Non-pigmented ciliary epithelial cell (primary cell): ENCODE data around the gene ERMN.

ENCODE experiments used
- DNase-seq: peaks from one replicate; pipeline ENCODE4 v3.0.0-alpha.2; 2010; ENCODE audit warnings: low read depth

Gene ERMN

DNA sequence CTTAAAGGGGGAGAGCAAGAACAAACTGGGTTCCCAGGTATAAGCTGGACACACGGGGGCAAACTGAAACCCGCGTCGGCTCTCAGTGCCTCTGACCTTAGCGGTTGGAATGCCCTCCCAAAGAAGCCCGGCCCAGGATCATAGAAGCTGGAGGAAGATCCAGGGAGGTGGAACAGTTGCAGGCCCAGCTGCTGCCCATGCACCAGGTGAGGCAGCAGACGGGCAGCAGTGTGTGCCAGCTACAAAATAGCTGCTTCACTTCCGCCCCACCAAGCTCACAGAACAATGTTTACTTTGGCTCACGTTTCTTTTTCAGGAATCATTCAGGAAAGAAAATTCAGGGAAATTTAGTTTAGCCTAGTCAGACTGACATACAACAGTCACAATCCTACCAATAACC, 3.9 kb upstream of the ERMN start:
- DNase-seq, result no peak

GRCh38 chr2:157327621-157328500, 2.2 kb upstream of the ERMN start:
- DNase-seq, result no peak

DNA sequence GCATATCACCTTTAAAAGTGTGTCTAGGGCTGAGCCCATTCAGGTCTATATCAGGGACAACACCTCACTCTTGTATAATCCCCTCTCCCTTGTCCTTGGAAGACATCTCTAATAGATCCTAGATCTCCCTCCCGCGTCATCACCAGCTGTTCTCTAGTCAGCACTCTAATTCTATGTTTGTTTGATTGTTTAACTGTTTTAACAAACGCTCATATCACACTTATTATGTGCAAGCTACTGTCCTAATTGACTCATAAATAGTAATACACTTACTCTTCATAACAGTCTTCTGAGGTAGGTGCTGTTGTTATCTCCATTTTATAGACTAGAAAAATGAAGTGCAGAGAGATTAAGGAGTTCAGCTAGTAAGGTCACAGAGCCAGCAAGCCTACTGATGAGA, 1.6 kb upstream of the ERMN start:
- no peak for DNase-seq

DNA sequence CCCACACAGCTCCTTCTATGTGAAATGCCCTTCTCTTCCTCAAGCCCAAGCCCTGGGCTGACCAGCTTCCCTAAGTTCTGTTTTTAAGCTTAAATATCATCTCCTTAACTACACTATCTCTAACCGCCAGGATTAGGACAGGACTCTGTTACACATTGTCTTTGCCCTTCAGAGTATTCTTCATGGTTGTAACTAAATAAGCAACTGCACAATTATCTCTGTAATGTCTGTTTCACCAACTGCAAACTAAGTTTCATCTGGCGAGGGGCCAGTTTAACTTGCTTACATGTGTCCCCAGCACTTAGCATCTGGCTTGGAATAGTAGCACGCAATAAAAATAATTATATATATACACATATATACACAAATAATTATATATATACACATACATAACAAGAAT, 1.1 kb upstream of the ERMN start:
- DNase-seq, result no peak

DNA sequence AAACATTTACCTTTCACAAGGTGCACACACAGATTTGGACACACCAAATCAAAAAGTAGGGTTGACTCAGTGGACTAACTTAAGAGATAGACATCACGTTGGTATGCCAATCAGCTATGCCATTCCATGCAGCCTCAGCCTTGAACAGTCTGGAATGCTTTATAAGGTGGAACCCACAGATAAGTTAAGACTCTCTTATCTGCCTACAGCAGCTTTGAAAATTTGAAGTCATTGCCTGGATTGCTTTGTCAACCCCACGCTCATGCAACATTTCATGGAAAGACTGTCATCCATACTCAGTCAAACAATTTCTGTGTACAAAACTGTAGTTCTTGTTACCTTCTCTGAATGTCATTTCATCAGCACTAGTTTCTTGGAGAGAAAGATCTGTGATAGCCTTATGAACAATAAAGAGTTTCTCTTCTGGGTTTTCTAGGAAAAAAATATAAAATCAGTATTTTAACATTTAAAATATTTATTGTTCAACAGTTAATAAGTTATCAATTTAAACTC, 1.2 kb downstream of the ERMN start:
- no peak for DNase-seq

DNA sequence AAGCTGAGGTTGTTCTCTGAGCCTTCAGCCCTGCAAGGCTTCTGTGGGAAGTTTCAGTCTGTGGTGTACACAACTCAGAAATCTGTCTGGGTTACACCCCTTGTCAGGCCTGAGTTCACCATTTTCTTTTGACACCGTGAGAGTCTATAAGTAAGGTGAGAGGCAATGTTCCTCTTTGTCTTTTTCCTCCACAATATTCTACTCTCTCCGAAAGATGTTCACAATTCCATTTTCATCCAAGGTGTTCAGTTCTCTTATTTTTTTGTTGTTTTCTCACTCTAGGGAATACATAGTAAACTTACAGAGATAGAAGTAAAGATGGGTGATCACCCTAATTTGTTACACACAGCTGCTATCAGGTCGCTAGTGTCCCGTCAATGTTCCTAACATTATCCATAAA, 3.2 kb downstream of the ERMN start:
- DNase-seq, result no peak

DNA sequence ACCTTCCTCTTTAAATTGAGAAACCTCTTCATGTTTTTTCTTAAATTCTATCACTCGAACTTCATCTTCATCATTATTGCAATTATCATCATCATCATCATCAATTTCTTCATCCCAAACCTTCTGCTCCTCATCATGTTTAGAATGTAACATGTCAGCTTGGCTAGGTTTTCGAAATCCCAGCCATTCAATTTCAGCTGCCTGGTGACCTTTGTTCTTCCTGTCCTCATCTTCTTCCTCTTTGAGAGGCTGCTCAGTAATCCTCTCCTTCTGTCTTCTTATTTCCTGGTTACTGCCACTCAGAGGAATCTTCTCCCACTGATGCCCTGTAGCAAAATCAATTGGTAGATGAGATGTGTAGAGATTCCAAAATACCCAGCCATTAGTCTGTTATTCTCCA, 4.2 kb downstream of the ERMN start:
- no peak for DNase-seq

- DNase-seq, result no peak
Observed at GRCh38 chr2:157320409-157320808, 5.2 kb downstream of the ERMN start.

- DNase-seq, result no peak
Observed at GRCh38 chr2:157319795-157320194, 5.8 kb downstream of the ERMN start.

DNA sequence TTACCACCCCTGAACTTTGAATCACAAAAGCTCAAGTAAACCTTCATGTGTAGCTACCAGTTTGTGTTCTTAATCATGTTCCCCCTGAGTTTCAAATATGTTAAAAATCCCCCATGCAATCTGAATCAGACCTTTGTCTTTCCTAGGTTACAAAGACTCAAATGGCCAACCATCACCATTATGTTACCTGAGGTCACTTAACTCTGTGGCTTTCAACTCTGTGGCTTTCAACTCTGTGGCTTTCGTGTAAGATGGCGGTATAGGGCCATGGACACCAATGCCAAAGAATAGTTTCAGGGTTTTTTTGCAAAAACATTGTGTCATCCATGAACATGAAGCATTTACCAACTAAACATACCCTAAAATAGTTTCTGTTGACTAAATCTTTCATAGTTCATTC, 6.7 kb downstream of the ERMN start:
- no peak for DNase-seq

- no peak for DNase-seq
Observed at GRCh38 chr2:157315901-157316300, 9.7 kb downstream of the ERMN start.

DNA sequence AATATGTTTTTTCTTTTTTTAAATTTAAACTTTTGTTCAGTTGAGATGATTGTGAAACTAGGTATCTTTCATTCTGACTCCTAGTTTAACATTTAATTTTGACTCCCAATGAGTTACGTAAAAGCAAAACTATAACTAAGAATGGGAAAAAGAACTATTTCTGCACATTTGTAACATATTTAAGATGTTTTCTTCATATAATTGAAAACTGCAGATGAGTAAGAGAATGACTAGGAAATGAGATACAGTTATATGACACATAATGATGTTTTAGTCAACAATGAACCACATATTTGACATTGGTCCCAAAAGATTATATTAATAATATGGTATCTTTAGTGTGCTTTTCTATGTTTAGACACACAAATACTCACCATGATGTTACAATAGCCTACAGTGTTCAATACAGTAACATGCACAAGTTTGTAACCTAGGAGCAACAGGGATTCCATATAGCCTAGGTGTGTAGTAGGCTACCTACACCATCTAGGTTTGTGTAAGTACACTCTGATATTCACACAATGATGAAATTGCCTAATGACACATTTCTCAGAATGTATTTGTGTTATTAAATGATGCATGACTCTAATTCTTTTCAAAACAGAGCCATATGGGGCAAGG, 12.6 kb downstream of the ERMN start:
- no peak for DNase-seq

DNA sequence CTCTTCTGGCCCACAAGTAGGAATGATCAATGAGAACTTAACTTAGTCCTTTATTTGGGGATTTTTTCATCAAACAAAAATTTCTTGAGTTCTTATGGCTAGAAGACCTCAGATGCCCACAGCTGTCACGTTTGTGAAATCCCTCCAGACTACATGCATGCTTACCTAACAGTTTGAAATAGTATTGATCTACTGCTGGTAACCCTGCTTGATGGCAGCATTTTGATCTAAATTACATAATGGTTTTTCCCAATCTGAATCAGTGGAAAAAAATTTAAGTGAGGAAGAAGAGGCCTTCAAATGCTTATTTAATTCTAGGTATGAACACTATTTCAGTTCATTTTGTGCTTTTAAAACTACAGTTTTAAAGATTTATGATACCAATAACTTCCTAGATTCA, 13.9 kb downstream of the ERMN start:
- DNase-seq, result no peak

GRCh38 chr2:157309878-157310277, 15.7 kb downstream of the ERMN start:
- no peak for DNase-seq

GRCh38 chr2:157307021-157307420, 18.6 kb downstream of the ERMN start:
- no peak for DNase-seq

GRCh38 chr2:157305723-157306110, 19.9 kb downstream of the ERMN start:
- DNase-seq, result no peak

- no peak for DNase-seq
Observed at GRCh38 chr2:157304811-157305722, 20.6 kb downstream of the ERMN start.

- no peak for DNase-seq
Observed at GRCh38 chr2:157303612-157304011, 22.0 kb downstream of the ERMN start.

- no peak for DNase-seq
Observed at GRCh38 chr2:157302492-157303099, 23.0 kb downstream of the ERMN start.

- DNase-seq, result no peak
Observed at GRCh38 chr2:157301307-157301706, 24.3 kb downstream of the ERMN start.

DNA sequence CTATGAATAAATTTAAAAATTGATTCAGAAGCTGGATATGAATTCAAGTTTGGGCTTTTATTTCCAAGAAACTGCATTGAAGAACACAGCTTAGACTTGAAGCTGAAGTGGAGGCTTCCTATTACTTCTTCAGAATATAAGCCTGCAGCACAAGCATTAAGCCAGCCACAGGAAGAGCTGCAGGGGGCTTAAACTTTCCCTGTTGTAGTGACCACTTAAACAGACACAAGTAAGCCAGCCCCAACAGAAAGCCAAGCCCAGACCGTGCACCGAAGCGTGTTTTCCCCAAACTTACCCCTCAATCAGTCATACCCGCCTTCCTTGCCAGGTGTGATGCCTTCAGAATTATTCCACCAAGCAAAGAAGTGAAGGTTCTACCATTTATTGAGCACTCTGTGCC, 28.7 kb downstream of the ERMN start:
- DNase-seq, result no peak

- DNase-seq, result no peak
Observed at GRCh38 chr2:157296490-157296889, 29.1 kb downstream of the ERMN start.
